ENCODE measurements around the gene DRC1. TPM values are rescaled to one million over a fixed set of nuclear protein-coding genes. Genes with fewer than 3 reads are reported as not detected.

Gene DRC1
- polyA plus RNA-seq, 6 donors from 2014 or later: not detected

DNA sequence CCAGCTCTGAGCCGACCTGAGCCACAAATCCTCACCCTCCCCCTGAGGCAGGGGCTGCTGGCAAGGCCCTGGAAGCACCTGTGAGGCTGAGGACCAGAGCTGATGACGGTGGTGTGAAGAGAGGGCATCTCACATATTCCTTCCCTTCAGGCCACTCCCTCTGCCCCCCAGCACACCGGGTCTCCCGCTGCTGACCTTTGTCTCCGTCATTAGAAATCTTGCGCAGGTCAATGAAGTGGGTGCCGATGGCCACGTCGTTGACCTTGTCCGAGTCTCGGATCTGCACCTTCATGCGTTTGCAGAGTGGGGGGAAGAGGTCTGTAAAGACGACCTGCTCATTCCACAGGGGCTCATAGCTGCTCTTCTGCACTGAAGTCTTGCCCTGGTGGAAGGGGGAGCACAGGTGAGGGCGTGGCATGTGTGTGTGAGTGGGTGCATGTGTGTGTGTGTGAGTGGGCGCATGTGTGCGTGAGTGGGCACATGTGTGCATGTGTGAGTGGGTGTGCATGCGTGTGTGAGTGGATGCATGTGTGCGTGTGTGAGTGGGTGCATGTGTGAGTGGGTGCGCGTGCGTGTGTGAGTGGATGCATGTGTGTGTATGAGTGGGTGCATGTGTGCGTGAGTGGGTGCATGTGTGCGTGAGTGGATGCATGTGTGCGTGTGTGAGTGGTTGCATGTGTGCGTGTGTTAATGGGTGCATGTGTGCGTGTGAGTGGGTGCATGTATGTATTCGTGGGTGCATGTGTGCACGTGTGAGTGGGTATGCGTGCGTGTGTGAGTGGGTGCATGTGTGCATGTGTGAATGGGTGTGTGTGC lies 80.7 kb downstream of the DRC1 start:
- Mint-ChIP-seq H3K36me3 (no peaks in the 10 kb centered on the region), H3K4me1 (peaks cover 3 to 5% (median 3%) of the 10 kb centered on the region in 3 donors), H3K27me3 (peaks cover 0 to 19% (median 14%) of the 10 kb centered on the region in 3 donors), H3K9me3 (no peaks in the 10 kb centered on the region), H3K4me3 (no peak overlapping the region), H3K27ac (peak overlapping the region in 1 of 6 donors; percentile 36)
- no peak for ATAC-seq (ENCODE audit: low read depth in 2 of 2)
- DNase-seq: no peak

DNA sequence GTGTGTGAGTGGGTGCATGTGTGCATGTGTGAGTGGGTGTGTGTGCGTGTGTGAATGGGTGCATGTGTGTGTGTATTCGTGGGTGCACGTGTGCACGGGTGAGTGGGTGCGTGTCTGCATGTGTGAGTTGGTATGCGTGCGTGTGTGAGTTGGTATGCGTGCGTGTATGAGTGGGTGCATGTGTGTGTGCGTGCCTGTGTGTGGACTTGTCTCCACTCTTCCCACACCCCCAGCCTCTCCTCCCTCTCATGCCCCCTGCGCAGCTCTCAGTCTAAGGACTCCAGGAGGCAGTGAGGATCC lies 81.3 kb downstream of the DRC1 start:
- no peaks in the 10 kb centered on the region for H3K4me1 Mint-ChIP-seq
- peak overlapping the region in 1 of 6 donors; percentile 36 for H3K27ac Mint-ChIP-seq
- H3K9me3 Mint-ChIP-seq: no peaks in the 10 kb centered on the region
- no peaks in the 10 kb centered on the region for H3K36me3 Mint-ChIP-seq
- no peak for ATAC-seq (ENCODE audit: low read depth in 2 of 2)
- H3K4me3 Mint-ChIP-seq: no peak overlapping the region
- H3K27me3 Mint-ChIP-seq: peaks cover 0 to 14% (median 10%) of the 10 kb centered on the region in 3 donors
- no peak for DNase-seq

DNA sequence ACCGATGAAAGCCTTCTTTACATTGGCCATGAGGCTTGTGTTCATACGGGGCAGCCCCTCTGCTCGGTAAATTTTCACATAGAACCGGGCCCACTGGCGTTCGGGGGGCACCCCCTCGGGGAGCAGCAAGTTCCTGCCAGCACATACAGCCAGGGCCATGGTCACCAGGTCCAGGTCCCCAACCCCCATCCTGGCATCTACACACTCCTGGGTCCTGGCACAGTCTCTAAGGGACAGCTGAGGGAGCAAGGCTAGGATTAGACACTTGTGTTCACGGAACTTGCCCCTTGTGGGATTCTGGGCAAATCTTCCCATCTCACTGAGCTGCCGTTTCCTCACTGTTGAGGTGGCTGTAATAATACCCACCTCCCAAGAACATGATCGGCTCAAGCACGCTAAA lies 81.8 kb downstream of the DRC1 start:
- no peak overlapping the region for H3K4me3 Mint-ChIP-seq
- DNase-seq: no peak
- no peak overlapping the region for H3K27ac Mint-ChIP-seq
- H3K36me3 Mint-ChIP-seq: no peaks in the 10 kb centered on the region
- H3K27me3 Mint-ChIP-seq: peaks cover 0 to 14% (median 7%) of the 10 kb centered on the region in 3 donors
- no peak for ATAC-seq (ENCODE audit: low read depth in 2 of 2)
- H3K9me3 Mint-ChIP-seq: no peaks in the 10 kb centered on the region
- H3K4me1 Mint-ChIP-seq: no peaks in the 10 kb centered on the region

DNA sequence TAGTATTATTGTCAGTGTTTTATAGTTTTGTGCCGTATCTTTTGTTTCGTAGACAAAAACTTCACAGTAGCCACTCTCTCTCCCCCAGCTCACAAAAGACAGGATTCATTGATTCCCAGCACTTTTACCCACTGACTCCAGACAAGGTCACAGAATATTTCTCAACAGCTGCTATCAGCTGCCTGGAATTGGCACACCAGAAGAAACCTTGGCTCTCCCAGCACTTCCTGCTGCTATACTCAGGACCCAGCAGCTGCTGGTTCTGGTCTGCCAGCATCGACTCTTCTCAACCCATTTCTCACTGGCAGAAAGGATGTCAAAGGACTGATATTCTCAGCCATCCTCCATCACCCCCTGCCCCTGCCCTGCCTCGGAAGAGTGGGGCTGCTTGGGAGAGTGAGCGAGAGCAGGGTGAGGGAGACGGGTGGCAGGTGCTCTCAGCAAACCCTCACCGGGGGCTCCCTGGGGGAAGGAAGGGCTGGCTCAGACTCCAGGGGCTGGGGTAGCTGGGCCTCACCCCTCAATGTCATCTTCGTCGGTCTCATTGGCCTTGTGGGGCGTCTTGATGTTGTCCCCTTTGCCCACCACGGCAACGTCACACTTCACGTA lies 82.3 kb downstream of the DRC1 start:
- Mint-ChIP-seq H3K4me1 (no peaks in the 10 kb centered on the region), H3K9me3 (no peaks in the 10 kb centered on the region), H3K4me3 (no peak overlapping the region), H3K36me3 (no peaks in the 10 kb centered on the region), H3K27ac (no peak overlapping the region), H3K27me3 (peaks cover 0 to 14% (median 7%) of the 10 kb centered on the region in 3 donors)
- ATAC-seq (ENCODE audit: low read depth in 2 of 2): no peak
- no peak for DNase-seq

DNA sequence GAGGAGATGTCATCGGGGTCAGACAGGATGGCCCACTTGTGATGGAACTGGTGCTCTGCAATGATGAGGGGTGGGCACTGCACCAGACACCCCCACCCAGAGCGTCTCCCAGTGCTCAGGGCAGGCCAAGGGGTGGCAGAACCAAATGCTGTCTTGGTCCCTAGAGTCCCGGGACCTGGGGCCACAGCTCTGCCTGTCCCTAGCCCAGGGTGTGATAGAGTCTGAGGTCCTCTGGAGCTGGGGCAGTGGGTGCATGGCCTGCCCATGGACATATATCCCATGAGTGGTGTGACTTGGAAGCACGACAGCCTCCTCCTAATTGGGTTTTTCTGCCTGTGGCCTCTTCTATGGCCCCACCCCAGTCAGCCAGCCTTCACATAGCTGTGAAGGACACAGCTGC lies 82.9 kb downstream of the DRC1 start:
- ATAC-seq (ENCODE audit: low read depth in 2 of 2) (no peak), DNase-seq (no peak)
- Mint-ChIP-seq H3K9me3 (no peaks in the 10 kb centered on the region), H3K36me3 (no peaks in the 10 kb centered on the region), H3K4me3 (no peak overlapping the region), H3K27ac (no peak overlapping the region), H3K4me1 (no peaks in the 10 kb centered on the region), H3K27me3 (peaks cover 0 to 14% (median 7%) of the 10 kb centered on the region in 3 donors)

DNA sequence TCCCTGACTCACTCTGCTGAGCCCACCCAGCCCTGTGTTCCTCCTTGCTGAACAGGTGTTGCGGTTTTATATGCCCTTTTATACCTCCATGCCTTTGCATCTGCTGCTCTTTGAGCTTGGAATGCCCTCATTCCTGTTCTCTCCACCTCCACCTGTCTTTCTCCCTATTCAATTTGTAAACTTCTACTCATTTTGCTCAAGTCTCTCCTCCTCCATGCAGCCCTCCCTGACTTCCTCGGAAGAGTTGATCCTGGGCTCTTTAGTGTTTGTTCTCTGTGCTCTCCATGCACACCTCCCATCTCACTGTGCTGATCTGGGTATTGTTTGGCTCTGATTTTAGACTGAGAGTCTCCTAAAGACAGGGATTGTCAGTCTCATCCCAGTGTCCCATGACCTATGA lies 83.4 kb downstream of the DRC1 start:
- Mint-ChIP-seq H3K36me3 (no peaks in the 10 kb centered on the region), H3K27ac (no peak overlapping the region), H3K9me3 (no peaks in the 10 kb centered on the region), H3K4me3 (no peak overlapping the region), H3K4me1 (no peaks in the 10 kb centered on the region), H3K27me3 (peaks cover 0 to 14% (median 7%) of the 10 kb centered on the region in 3 donors)
- ATAC-seq (ENCODE audit: low read depth in 2 of 2): no peak
- no peak for DNase-seq

DNA sequence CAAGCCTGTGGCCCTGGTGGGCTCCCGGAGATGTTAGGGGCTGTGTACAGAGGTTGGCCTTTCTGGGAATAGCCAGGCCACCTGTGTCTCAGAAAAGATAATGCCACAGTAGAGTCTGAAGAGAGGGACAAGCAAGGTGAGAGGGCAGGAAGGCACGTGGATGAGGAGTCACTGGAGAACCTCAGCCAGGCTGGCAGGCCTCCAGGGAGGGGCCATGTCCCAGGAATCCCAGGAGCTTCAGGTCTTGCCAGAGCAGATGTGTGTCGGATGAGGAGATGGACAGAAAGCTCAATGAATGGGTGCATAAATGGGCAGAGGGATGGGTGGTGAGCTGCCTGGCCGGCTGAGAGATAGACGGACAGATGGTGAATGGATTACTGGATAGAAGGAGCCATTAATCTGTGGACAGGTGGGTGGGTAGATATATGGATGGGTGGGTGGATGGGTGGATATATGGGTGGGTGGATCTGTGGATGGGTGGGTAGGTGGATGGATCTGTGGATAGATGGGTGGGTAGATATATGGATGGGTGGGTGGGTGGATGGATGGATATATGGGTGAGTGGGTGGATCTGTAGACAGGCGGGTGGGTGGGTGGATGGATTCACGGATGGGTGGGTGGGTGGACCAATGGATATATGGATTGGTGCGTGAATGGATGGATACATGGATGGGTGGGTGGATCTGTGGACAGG lies 84.2 kb downstream of the DRC1 start:
- H3K9me3 Mint-ChIP-seq: no peaks in the 10 kb centered on the region
- no peak overlapping the region for H3K27ac Mint-ChIP-seq
- ATAC-seq (ENCODE audit: low read depth in 2 of 2): no peak
- no peaks in the 10 kb centered on the region for H3K4me1 Mint-ChIP-seq
- DNase-seq: no peak
- peaks cover 0 to 14% (median 7%) of the 10 kb centered on the region in 3 donors for H3K27me3 Mint-ChIP-seq
- H3K36me3 Mint-ChIP-seq: no peaks in the 10 kb centered on the region
- no peak overlapping the region for H3K4me3 Mint-ChIP-seq

DNA sequence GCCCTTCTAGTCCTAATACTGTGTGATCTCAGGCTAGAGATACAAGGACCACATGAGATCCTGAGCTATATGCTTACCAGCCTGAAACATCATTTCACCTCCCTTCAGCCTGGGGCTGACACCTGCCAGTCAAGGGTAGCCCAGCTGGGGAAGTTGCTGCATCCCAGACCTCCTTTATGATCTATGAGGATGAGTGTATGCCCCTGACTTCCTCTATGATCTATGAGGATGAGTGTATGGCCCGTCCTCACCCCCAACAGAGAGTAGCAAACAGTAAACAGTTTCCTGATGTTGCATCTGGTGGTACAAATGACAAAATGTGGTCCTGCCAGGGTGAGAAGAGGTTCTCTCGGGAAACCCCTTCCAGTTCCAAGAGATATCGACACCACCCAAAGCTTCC lies 85.1 kb downstream of the DRC1 start:
- H3K9me3 Mint-ChIP-seq: no peaks in the 10 kb centered on the region
- peaks cover 0 to 14% (median 7%) of the 10 kb centered on the region in 3 donors for H3K27me3 Mint-ChIP-seq
- no peaks in the 10 kb centered on the region for H3K36me3 Mint-ChIP-seq
- no peak for DNase-seq
- no peak for ATAC-seq (ENCODE audit: low read depth in 2 of 2)
- no peak overlapping the region for H3K27ac Mint-ChIP-seq
- H3K4me3 Mint-ChIP-seq: no peak overlapping the region
- H3K4me1 Mint-ChIP-seq: no peaks in the 10 kb centered on the region

DNA sequence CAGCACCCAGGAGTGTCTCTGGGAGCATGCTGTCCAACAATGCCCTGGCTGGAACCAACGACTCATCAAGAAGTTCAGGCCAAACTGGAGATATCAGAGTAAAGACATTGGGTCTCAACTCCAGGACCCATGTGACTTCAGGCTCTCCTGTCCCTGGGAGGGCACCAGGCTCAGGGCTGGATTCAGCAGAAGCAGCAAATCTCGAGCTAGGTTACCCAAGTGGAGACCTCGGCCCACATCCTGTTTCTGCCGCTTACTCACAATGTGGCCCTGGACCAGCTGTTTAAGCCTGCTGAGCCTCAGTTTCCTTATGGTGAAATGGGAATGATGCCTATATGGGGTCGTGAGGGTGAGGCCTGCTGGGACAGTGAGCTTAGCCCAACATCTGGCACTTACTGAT lies 85.5 kb downstream of the DRC1 start:
- no peaks in the 10 kb centered on the region for H3K36me3 Mint-ChIP-seq
- no peaks in the 10 kb centered on the region for H3K4me1 Mint-ChIP-seq
- H3K4me3 Mint-ChIP-seq: no peak overlapping the region
- no peak overlapping the region for H3K27ac Mint-ChIP-seq
- DNase-seq (no peak), ATAC-seq (ENCODE audit: low read depth in 2 of 2) (no peak)
- peaks cover 0 to 14% (median 7%) of the 10 kb centered on the region in 3 donors for H3K27me3 Mint-ChIP-seq
- H3K9me3 Mint-ChIP-seq: no peaks in the 10 kb centered on the region

DNA sequence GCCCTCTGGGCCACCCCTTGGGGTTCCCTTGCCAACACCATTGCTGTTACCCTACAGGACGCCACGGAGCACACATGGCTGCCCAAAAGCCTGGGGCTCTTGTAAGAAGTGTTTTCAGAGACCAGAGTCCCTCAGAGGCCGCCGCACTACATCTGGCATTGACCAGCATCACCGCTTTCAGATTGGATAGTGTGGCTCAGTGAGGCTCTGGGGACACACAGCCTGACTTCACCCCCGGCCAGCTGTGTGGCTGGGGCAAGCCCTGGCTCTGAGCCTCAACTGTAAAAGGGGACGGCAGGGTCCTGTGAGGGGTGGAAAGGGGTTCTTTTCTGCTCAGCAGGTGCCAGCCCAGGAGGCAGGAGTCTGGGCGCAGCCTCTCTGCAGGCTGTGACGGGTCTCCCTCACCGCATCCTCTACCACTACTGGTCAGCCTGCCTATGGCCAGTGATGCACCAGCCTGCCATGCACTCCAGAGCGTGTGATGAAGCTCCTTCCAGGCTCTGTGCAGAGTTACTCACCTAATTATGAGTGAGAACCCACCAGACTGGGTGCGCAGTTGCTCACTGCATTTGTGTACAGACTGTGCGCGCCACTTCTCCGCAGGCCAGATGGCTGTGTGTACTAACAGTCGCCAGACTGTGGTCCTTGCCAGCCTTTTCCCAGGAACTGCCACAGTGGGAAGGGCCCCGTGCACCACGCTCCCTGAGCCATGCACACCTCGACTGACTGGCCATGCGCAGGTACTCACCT lies 86.9 kb downstream of the DRC1 start:
- ATAC-seq (ENCODE audit: low read depth in 2 of 2): no peak
- Mint-ChIP-seq H3K36me3 (no peaks in the 10 kb centered on the region), H3K27ac (no peak overlapping the region), H3K4me3 (no peak overlapping the region), H3K27me3 (peaks cover 0 to 14% (median 0%) of the 10 kb centered on the region in 3 donors), H3K4me1 (no peaks in the 10 kb centered on the region), H3K9me3 (no peaks in the 10 kb centered on the region)
- no peak for DNase-seq

DNA sequence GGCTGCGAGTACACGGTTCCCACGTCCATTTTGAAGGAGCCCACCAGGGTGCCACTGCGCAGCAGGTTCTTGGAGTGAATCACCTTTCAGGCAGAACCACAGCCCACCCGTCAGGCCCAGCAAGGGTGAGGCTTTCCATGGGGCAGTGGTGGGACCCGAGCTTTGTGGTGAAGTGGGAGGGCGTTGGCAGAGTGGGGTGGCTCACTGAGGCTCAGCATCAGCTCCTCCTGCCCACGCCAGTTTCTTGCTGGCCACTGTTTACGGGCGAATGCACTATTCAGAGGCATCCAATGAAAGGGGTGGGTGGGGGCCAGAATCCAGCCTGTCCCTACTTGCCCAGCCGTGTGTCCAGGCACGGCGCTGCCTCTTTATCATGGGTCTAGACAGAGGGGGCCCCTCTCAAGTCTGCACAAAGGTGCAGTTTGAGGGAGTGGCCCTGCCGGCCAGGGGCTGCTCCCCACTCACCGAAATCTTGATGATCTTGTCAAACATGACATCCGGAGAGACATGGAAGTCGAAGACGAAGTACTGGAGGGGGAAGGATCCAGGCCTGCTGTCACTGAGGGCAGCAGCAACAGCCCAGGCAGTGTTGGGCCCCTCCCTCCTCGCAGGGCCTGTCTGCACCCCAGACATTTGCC lies 87.6 kb downstream of the DRC1 start:
- H3K4me1 Mint-ChIP-seq: no peaks in the 10 kb centered on the region
- H3K9me3 Mint-ChIP-seq: no peaks in the 10 kb centered on the region
- no peak overlapping the region for H3K4me3 Mint-ChIP-seq
- H3K27me3 Mint-ChIP-seq: peaks cover 0 to 14% (median 0%) of the 10 kb centered on the region in 3 donors
- H3K36me3 Mint-ChIP-seq: no peaks in the 10 kb centered on the region
- DNase-seq: no peak
- ATAC-seq (ENCODE audit: low read depth in 2 of 2): no peak
- H3K27ac Mint-ChIP-seq: no peak overlapping the region

DNA sequence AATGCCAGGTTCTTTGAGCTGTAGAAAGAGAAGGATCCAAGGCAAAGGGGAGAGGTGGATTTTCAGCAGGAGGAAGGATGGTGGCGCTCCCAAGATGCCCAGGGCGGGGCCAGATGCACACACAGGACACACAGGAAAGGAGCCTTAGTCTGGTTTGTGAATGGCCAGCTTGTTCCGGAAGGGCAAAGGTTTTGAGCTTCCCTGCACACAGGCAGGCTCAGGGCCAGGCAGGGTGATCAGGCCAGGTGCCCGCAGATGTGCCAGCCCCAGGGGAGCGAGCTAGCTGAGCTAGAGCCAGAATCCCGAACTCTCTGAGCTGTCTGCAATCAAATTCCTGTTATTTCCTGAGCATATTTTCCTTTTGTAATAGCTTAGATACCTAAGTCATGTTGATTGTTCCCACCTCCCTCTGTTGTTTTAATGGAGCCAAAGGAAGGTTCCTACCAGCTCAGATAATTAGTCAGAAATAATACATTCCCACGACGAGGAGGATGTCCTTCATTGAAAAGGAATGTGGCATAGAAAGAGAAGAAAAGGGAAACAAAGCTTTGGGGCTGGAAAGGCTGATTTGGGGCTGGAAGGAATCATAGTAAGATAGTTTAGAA lies 89.9 kb downstream of the DRC1 start:
- DNase-seq (no peak), ATAC-seq (ENCODE audit: low read depth in 2 of 2) (no peak)
- Mint-ChIP-seq H3K9me3 (no peaks in the 10 kb centered on the region), H3K27me3 (peaks cover 0 to 4% (median 0%) of the 10 kb centered on the region in 3 donors), H3K36me3 (no peaks in the 10 kb centered on the region), H3K4me3 (no peak overlapping the region), H3K27ac (no peak overlapping the region), H3K4me1 (no peaks in the 10 kb centered on the region)
